NB4 (cell line): ENCODE data around the gene LDLRAD4.
A peak's percentile ranks its signal among the peaks of the same experiment; 100 is the strongest.

Experiments used
- DNase-seq: peaks from one replicate; pipeline ENCODE4 v3.0.0; 2010; ENCODE audit warnings: low read depth
- H3K4me3 ChIP-seq: one replicate; pipeline ENCODE4 v1.5.1; 2011; ENCODE audit warnings: mild to moderate bottlenecking, low read depth, low read length, moderate library complexity
- CTCF ChIP-seq: IDR thresholded peaks from one replicate; pipeline ENCODE4 v1.5.1; 2012; ENCODE audit warnings: low read depth, low read length
- MAX ChIP-seq: IDR thresholded peaks from 2 replicates; pipeline ENCODE4 v1.6.1; 2011; ENCODE audit warnings: low read depth, low read length
- MYC ChIP-seq: IDR thresholded peaks from 2 replicates; pipeline ENCODE4 v1.6.1; 2011; ENCODE audit warnings: low read depth, low read length
- POLR2A ChIP-seq: IDR thresholded peaks from 2 replicates; pipeline ENCODE4 v1.6.1; 2011; ENCODE audit warnings: mild to moderate bottlenecking; ENCODE audit not compliant: insufficient read length; ENCODE audit errors: extremely low read depth

The LDLRAD4 gene

GRCh38 chr18:13611142-13611600, 392.6 kb downstream of the LDLRAD4 start:
- TF ChIP-seq MAX (no peak), MYC (no peak), POLR2A (no peak), CTCF (no peak)
- peak overlapping the region; percentile 55 for H3K4me3 ChIP-seq
- DNase-seq, result no peak

- H3K4me3 ChIP-seq, result peak overlapping the region; percentile 55
Observed at GRCh38 chr18:13611601-13612195, 393.1 kb downstream of the LDLRAD4 start.

GRCh38 chr18:13612196-13612997, 393.8 kb downstream of the LDLRAD4 start:
- peak overlapping the region; percentile 55 for H3K4me3 ChIP-seq
- TF ChIP-seq CTCF (no peak), POLR2A (no peak), MAX (no peak), MYC (no peak)
- DNase-seq, result peak; percentile 61

More at GRCh38 chr18:13611601-13612195, 393.1 kb downstream of the LDLRAD4 start:
- DNase-seq, result peak; percentile 39
- TF ChIP-seq MAX, result no peak

GRCh38 chr18:13613099-13613498, 394.5 kb downstream of the LDLRAD4 start:
- TF ChIP-seq CTCF (no peak), POLR2A (no peak), MYC (no peak), MAX (no peak)
- H3K4me3 ChIP-seq, result no peak overlapping the region
- DNase-seq, result no peak

- TF ChIP-seq MAX (no peak), POLR2A (no peak), CTCF (no peak), MYC (no peak)
- H3K4me3 ChIP-seq, result no peak overlapping the region
- no peak for DNase-seq
Observed at GRCh38 chr18:13613591-13614501, 395.3 kb downstream of the LDLRAD4 start.
